ENCODE data around the gene HAX1.
A peak's percentile ranks its signal among the peaks of the same experiment; 100 is the strongest.

Gene HAX1

GRCh38 chr1:154323493-154323892 is 51.1 kb downstream of the HAX1 start:
- no peak for TF ChIP-seq YY1 (IDR thresholded peaks at IDR 0.05; ENCODE audit: low read depth)
- no peak for TF ChIP-seq RAD21 (IDR thresholded peaks at IDR 0.05; ENCODE audit: low read depth)
- no peak for TF ChIP-seq TCF12 (IDR thresholded peaks at IDR 0.05; ENCODE audit: low read depth)
- no peak for TF ChIP-seq CEBPB (IDR thresholded peaks at IDR 0.05)
- TF ChIP-seq USF1 (IDR thresholded peaks at IDR 0.05): no peak
- TF ChIP-seq EP300 (IDR thresholded peaks at IDR 0.05; ENCODE audit: borderline replicate concordance): no peak
- no peak for TF ChIP-seq ZBTB7A (IDR thresholded peaks at IDR 0.05; ENCODE audit: low read depth)
- no peak for TF ChIP-seq FOXM1 (IDR thresholded peaks at IDR 0.05; ENCODE audit: borderline replicate concordance, low read depth)
- TF ChIP-seq TEAD4 (IDR thresholded peaks at IDR 0.05): no peak
- no peak for TF ChIP-seq MAX (IDR thresholded peaks at IDR 0.05)
- no peak for TF ChIP-seq REST (IDR thresholded peaks at IDR 0.05; ENCODE audit: low read depth)
- TF ChIP-seq CREB1 (IDR thresholded peaks at IDR 0.05; ENCODE audit: low read depth): no peak
- no peak for TF ChIP-seq TAF1 (IDR thresholded peaks at IDR 0.05; ENCODE audit: low read depth)
- TF ChIP-seq NFIC (IDR thresholded peaks at IDR 0.05): no peak

- TF ChIP-seq CREB1 (IDR thresholded peaks at IDR 0.05; ENCODE audit: low read depth): no peak
- TF ChIP-seq FOXM1 (IDR thresholded peaks at IDR 0.05; ENCODE audit: borderline replicate concordance, low read depth): no peak
- TF ChIP-seq EGR1 (IDR thresholded peaks at IDR 0.05): no peak
- no peak for TF ChIP-seq ZBTB7A (IDR thresholded peaks at IDR 0.05; ENCODE audit: low read depth)
- no peak for TF ChIP-seq USF1 (IDR thresholded peaks at IDR 0.05)
- TF ChIP-seq TCF12 (IDR thresholded peaks at IDR 0.05; ENCODE audit: low read depth): no peak
- no peak for TF ChIP-seq YY1 (IDR thresholded peaks at IDR 0.05; ENCODE audit: low read depth)
- no peak for TF ChIP-seq MAX (IDR thresholded peaks at IDR 0.05)
- TF ChIP-seq EP300 (IDR thresholded peaks at IDR 0.05; ENCODE audit: borderline replicate concordance): no peak
- TF ChIP-seq TEAD4 (IDR thresholded peaks at IDR 0.05): no peak
- TF ChIP-seq TAF1 (IDR thresholded peaks at IDR 0.05; ENCODE audit: low read depth): no peak
- TF ChIP-seq CEBPB (IDR thresholded peaks at IDR 0.05): no peak
- TF ChIP-seq NFIC (IDR thresholded peaks at IDR 0.05): no peak
These were observed 51.8 kb downstream of the HAX1 start for GRCh38 chr1:154324241-154324640.

- TF ChIP-seq ZBTB7A (IDR thresholded peaks at IDR 0.05; ENCODE audit: low read depth) (no peak), YY1 (IDR thresholded peaks at IDR 0.05; ENCODE audit: low read depth) (peak; percentile 85), TEAD4 (IDR thresholded peaks at IDR 0.05) (peak; percentile 73), RAD21 (IDR thresholded peaks at IDR 0.05; ENCODE audit: low read depth) (peak; percentile 56)
These were observed 52.5 kb downstream of the HAX1 start, which contains the start of gene ATP8B2 for GRCh38 chr1:154324669-154325582. ATP8B2 (plus strand) TSS chr1:154325525; CDS start chr1:154328142, 2,617 bp downstream.

Measured in Ishikawa (cell line).